NCI-H2107 (cell line): Measurements from ENCODE around the gene USP10.

Source experiments
- DNase-seq: peaks from one replicate; lab custom pipeline; 2025; lab: John Stamatoyannopoulos, UW

Gene USP10

GRCh38 chr16:84699147-84699711 is 571 bp upstream of the USP10 start:
- no peak for DNase-seq

DNA sequence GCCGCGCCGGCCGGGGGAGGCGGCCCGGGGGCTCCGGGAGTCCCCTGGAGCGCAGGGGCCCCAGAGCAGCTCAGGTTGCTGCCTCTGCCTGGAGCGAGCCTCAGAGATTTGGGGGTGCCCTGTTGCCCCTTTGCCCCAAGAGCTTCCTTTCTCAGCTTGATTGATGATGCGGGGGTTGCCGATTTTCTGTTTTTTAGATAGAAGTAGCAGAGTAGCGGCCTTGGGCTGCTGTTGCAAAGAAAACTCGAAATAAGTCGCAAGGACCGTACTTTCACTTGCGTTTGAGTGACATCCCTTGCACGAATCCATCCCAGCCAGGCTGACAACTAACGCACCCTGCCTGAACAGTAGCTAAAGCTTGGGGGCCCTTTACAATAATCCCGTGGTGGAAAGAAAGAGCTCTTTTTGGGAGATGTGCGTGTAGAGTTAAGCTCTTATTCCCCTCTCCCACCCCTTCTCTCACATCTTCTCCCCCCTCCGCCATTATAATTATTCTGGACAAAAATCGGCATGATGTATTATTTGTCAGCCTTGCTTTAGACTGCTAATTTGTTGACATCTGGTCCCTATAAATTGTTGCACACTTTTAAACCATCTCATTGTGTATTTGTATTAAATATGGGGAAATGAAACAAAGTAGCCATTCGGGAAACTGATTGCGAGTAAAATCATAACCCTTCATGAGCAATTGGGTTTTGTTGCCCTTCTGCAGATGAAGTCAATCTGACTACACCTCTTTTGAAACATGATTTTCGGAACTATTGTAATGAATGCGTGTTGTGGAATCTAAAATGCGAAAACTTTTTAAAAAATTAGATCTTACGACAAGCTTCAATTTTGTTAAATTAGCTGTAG is 873 bp downstream of the USP10 start:
- no peak for DNase-seq

- no peak for DNase-seq
Observed at GRCh38 chr16:84703681-84704080, 3.9 kb downstream of the USP10 start.

GRCh38 chr16:84704253-84704652 is 4.5 kb downstream of the USP10 start:
- no peak for DNase-seq

DNA sequence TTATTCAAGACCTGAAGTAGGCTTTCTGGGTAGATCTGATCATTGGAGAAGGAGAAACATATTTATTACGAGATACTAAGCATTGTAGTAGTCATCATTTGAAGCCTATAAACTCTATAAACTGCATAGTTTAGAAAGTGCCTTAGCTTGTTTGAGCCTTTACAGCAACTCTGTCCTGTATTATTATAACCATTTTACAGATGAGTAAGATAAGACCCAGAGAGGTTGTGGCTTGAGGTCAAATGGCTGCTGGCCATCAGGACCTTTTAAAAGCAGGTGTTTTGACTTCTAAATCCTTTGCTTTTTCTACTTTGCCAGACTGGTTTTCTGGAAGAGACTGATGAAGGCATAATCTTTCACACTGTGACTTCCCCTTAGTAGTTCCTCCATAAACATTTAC is 7.1 kb downstream of the USP10 start:
- DNase-seq = no peak

DNA sequence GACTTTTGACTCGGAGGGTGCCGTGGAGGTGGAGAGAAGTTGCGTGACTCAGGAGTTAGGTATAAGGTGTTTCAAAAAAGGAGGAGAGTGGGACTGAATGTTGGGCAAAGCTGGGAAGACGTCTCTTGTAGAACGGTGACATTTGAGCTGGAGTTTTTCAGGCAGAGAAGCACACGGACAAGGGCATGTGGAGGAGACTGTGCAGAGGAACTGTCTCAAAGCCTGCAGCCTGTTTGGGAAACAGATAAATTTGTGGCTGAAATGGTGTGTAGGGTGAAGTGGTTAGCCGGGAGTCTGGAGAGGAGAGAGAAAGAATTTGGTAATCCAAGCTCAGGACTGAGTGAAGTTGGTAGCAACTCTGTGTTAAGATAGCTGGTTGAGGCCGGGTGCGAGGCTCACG is 9.8 kb downstream of the USP10 start:
- no peak for DNase-seq

GRCh38 chr16:84710686-84711085 is 10.9 kb downstream of the USP10 start:
- no peak for DNase-seq

DNA sequence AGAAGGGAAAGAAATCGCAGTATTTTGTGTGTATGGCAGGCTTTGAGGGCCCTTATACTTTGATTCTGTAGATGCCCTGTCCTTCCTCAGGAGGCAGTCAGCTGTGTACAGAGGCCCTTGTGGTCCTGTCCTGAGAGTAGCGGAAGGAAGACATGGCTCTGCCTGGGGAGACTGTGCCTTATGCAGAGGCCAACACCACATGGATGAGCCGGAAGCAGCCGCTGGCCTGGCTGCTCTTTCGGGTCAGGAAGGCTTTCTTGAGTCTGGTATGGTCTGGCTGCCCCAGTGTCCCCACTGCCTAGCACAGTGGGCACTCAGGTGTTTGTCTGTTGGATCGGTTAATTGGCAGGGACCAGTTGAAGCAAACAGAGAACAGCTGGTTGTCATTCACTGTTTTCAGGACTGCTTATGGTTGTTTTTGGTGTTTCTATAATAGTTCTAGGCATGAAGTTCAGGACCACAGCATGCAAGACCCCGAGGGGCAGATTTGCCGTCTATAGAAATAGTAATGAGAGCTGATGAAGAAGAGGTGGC is 12.4 kb downstream of the USP10 start:
- DNase-seq = no peak

GRCh38 chr16:84712801-84713775 is 13.3 kb downstream of the USP10 start:
- no peak for DNase-seq

DNA sequence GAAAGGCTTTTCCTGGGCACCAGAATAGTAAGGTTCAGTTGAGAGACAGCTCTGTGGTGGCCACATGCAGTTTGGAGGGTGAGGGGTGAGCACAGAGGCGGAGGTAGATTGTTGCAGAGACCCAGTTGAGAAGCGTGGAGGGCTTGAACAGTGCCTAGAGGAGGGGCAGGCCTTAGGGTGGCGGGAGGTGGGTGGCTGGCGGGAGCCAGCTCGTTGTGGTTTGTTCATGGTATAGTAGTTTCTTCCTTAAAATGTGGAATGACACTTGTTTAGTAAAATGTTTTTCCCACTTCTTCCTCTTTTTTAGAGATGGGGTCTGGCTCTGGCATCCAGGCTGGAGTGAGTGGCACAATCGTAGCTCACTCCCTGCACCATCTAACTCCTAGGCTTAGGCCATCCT is 14.2 kb downstream of the USP10 start:
- DNase-seq = no peak

GRCh38 chr16:84715424-84715823 is 15.6 kb downstream of the USP10 start:
- DNase-seq = no peak

GRCh38 chr16:84715854-84716253 is 16.1 kb downstream of the USP10 start:
- no peak for DNase-seq

DNA sequence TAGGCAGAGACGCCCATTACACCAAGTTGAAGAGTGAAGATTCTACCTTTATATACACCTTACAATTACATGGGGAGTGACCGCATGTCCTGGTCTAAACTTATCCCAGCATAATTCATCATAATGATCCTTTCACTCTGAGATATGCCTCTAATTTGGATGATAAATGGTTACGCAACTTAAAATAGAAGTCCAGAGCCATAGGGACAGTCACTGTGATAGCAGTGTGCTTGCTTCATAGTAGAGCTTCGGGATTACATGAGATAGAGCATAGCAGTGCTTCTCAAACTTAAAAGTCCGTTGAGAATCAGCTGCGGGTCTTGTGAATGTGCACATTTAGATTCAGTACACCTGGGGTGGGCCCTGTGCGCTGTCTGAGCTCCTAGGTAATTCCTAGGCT is 16.9 kb downstream of the USP10 start:
- no peak for DNase-seq

- no peak for DNase-seq
Observed at GRCh38 chr16:84717484-84717883, 17.7 kb downstream of the USP10 start.

GRCh38 chr16:84720177-84720579 is 20.4 kb downstream of the USP10 start:
- no peak for DNase-seq

DNA sequence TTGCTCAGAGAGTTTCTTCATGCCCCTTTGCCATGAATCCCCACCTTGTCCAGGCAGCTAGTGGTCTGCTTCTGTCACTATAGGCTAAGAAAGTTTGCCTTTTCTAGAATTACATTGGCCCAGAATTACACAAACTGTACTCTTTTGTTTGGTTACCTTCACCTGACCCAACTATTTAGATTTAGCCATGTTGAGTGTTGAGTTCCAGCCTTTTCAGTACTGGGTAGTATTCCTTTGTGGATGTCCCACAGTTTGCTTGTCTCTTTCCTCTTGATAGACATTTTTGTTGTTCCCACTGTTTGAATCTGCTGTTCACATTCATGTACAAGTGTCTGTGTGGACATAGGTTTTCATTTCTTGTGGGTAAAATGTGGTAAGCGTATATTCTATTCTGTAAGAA is 22.3 kb downstream of the USP10 start:
- no peak for DNase-seq

GRCh38 chr16:84723906-84724305 is 24.1 kb downstream of the USP10 start:
- no peak for DNase-seq

DNA sequence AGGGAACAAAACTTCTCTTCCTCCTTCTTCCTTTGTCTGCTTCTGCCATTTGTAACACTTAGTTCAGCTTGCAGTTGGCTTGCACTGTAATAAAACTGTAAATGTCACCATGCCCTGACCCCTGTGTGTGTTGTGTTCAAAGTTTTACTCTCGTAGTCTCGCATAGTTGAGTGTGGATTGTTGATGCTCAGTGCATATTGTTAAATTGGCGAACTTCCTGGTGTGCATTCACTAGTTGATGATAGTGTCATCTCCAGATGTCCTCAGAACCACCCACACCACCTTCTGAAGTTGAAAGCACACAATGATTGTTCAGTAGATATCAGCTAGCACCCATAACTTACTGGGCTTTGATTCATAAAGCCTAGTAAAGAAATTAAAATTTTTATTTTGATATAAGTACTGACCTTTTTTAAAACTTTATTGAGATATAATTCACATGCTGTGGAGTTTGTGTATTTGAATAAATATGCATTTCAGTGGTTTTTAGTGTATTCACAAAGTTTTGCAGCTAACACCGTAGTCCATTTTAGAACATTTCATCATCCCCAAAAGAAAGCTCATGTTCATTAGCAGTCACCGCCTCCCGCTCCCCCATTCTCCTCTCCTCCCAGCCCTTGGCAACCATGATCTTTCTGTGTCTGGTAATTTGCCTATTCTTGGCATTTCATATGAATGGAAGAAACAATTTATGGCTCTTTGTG is 25.0 kb downstream of the USP10 start:
- DNase-seq = no peak

GRCh38 chr16:84725481-84726078 is 25.8 kb downstream of the USP10 start:
- no peak for DNase-seq

GRCh38 chr16:84726079-84726668 is 26.4 kb downstream of the USP10 start:
- peak; percentile 58 for DNase-seq
